ENCODE measurements around the gene RNF212.

GRCh38 chr4:1097553-1097952, 15.8 kb downstream of the RNF212 start:
- TF ChIP-seq, protein P1, sequence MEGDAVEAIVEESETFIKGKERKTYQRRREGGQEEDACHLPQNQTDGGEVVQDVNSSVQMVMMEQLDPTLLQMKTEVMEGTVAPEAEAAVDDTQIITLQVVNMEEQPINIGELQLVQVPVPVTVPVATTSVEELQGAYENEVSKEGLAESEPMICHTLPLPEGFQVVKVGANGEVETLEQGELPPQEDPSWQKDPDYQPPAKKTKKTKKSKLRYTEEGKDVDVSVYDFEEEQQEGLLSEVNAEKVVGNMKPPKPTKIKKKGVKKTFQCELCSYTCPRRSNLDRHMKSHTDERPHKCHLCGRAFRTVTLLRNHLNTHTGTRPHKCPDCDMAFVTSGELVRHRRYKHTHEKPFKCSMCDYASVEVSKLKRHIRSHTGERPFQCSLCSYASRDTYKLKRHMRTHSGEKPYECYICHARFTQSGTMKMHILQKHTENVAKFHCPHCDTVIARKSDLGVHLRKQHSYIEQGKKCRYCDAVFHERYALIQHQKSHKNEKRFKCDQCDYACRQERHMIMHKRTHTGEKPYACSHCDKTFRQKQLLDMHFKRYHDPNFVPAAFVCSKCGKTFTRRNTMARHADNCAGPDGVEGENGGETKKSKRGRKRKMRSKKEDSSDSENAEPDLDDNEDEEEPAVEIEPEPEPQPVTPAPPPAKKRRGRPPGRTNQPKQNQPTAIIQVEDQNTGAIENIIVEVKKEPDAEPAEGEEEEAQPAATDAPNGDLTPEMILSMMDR (IDR thresholded peaks at IDR 0.05) = no peak
- no peak for TF ChIP-seq POLR2AphosphoS5 (IDR thresholded peaks at IDR 0.05)
